Uterus (tissue), 4 donors: Measurements from ENCODE around the gene AP2B1. TPM values are rescaled to one million over a fixed set of nuclear protein-coding genes. Genes with fewer than 3 reads are reported as not detected.

Experiments
- DNase-seq, 2 donors: peaks; one replicate each; pipeline ENCODE4 v3.0.0-alpha.2; 2019 to 2020
- H3K27ac ChIP-seq, 2 donors: fragments of 200-600 bp; sonication (generic); 1 replicate in 1 of 2; 2 replicates in 1 of 2; pipeline ENCODE4 v1.5.1; 2016 to 2018
- H3K27me3 ChIP-seq, 2 donors: fragments of 200-600 bp; sonication (generic); one replicate each; pipeline ENCODE4 v1.5.1; 2018 to 2019; ENCODE audit warnings: control low read depth in 1 of 2
- H3K36me3 ChIP-seq, 2 donors: fragments of 200-600 bp; sonication (generic); one replicate each; pipeline ENCODE4 v1.5.1; 2019; ENCODE audit warnings: control low read depth in 1 of 2
- H3K4me1 ChIP-seq, 2 donors: fragments of 200-600 bp; sonication (generic); one replicate each; pipeline ENCODE4 v1.5.1; 2018 to 2019; ENCODE audit warnings: control low read depth in 1 of 2
- H3K4me3 ChIP-seq, 2 donors: fragments of 200-600 bp; sonication (generic); 1 replicate in 1 of 2; 2 replicates in 1 of 2; pipeline ENCODE4 v1.5.1; 2018 to 2019; ENCODE audit warnings: mild to moderate bottlenecking in 1 of 2
- H3K9me3 ChIP-seq, 2 donors: fragments of 200-600 bp; sonication (generic); one replicate each; pipeline ENCODE4 v1.5.1; 2019; ENCODE audit warnings: control low read depth in 1 of 2
- CTCF ChIP-seq, 4 experiments: fragments of 200-600 bp in 2 of 4; fragments of 450-650 bp in 2 of 4; sonication (generic) in 2 of 4; IDR thresholded peaks; one replicate each; pipeline ENCODE4 v1.5.1; 2016 to 2019; ENCODE audit warnings: antibody characterized with exemption in 4 of 4, mild to moderate bottlenecking in 2 of 4, moderate library complexity in 1 of 4
- POLR2A ChIP-seq, 2 donors: fragments of 450-650 bp; IDR thresholded peaks; one replicate each; pipeline ENCODE4 v1.6.1; 2016; ENCODE audit warnings: antibody characterized with exemption in 2 of 2, mild to moderate bottlenecking in 1 of 2, moderate library complexity in 1 of 2
- intact Hi-C: fragments of 100-400 bp; cut with DNase I; formaldehyde crosslinking; loops from one replicate; pipeline ENCODE4 v1.15.1; 2023; ENCODE audit warnings: low total_unique reads
- total RNA-seq, 4 donors: library from RNA; depleted of rRNA in 3 of 4; stranded (reverse); fragments of >200 nt in 3 of 4; gene quantifications; one replicate each; pipeline versions ENCODE4 v1.1.0 to v1.2.4, GENCODE V29; 2014 to 2023
- donor health status: DM: yes; HTN: yes; CAD: no.

The AP2B1 gene
- total RNA-seq, 4 donors from 2014 or later, result 40.7 to 124 (median 61.5) TPM

DNA sequence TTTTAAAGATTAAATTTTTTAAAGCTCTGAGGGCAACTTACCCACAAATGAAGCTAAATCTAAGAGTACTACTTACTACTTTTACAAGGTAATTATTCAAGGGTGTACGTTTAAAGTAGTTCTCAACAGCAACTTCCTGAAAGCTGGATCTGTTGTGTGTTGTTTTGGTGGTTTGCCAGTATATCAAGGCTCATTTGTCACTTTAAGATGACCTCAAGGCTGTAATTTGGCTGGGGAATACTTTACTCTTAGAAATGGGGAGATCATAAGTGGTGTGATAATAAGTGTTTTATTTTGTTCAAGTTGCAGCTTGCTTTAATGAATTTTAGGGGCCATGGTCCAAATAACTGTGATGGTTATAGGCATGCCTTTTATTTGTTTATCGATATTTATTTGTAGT, 30.4 kb downstream of the AP2B1 start:
- intact Hi-C loops, result no loop called here
- H3K4me3 ChIP-seq, result no peak overlapping the region
- DNase-seq, result no peak
- H3K36me3 ChIP-seq, result no peaks in the 10 kb centered on the region
- TF ChIP-seq CTCF (IDR thresholded peaks at IDR 0.05) (no peak), POLR2A (IDR thresholded peaks at IDR 0.05) (no peak)
- H3K9me3 ChIP-seq, result no peaks in the 10 kb centered on the region
- H3K27ac ChIP-seq, result no peak overlapping the region
- no peaks in the 10 kb centered on the region for H3K4me1 ChIP-seq
- H3K27me3 ChIP-seq, result no peaks in the 10 kb centered on the region

GRCh38 chr17:35618628-35619027, 31.5 kb downstream of the AP2B1 start:
- Histone ChIP-seq H3K36me3 (no peaks in the 10 kb centered on the region), H3K4me3 (no peak overlapping the region), H3K27ac (no peak overlapping the region), H3K27me3 (no peaks in the 10 kb centered on the region), H3K4me1 (no peaks in the 10 kb centered on the region), H3K9me3 (no peaks in the 10 kb centered on the region)
- TF ChIP-seq CTCF (IDR thresholded peaks at IDR 0.05) (no peak), POLR2A (IDR thresholded peaks at IDR 0.05) (no peak)
- intact Hi-C loops, result no loop called here
- DNase-seq, result no peak

DNA sequence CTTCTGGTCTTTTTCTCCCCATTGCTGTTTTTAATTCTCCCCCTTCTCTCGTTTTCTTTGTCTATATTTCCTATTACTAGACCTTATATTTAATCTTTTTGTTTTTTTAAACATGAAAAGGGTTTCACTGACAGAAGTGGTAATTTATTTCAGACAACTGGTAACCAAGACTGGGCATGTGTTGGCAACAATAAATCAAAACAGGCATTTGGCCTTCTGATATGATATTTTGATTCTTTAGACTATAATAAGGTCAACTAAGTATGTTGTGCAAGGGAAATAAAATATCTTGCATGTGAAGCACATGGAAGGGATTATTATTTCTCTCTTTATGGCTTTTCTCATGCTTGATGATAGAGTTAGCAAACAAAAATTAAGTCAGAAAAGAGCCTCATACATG, 34.6 kb downstream of the AP2B1 start:
- Histone ChIP-seq H3K27me3 (no peaks in the 10 kb centered on the region), H3K9me3 (no peaks in the 10 kb centered on the region), H3K4me3 (no peak overlapping the region), H3K27ac (no peak overlapping the region), H3K36me3 (no peaks in the 10 kb centered on the region), H3K4me1 (no peaks in the 10 kb centered on the region)
- no peak for DNase-seq
- intact Hi-C loops, result no loop called here
- TF ChIP-seq POLR2A (IDR thresholded peaks at IDR 0.05), result no peak
- no peak for TF ChIP-seq CTCF (IDR thresholded peaks at IDR 0.05)

- intact Hi-C loops, result no loop called here
- no peak for TF ChIP-seq POLR2A (IDR thresholded peaks at IDR 0.05)
- TF ChIP-seq CTCF (IDR thresholded peaks at IDR 0.05), result no peak
- DNase-seq, result no peak
- H3K36me3 ChIP-seq, result no peaks in the 10 kb centered on the region
- H3K27ac ChIP-seq, result no peak overlapping the region
- H3K4me3 ChIP-seq, result no peak overlapping the region
- no peaks in the 10 kb centered on the region for H3K27me3 ChIP-seq
- no peaks in the 10 kb centered on the region for H3K4me1 ChIP-seq
- no peaks in the 10 kb centered on the region for H3K9me3 ChIP-seq
Measured at GRCh38 chr17:35627417-35627816, 40.3 kb downstream of the AP2B1 start.

- Histone ChIP-seq H3K36me3 (no peaks in the 10 kb centered on the region), H3K4me1 (no peaks in the 10 kb centered on the region), H3K4me3 (no peak overlapping the region), H3K27ac (no peak overlapping the region), H3K9me3 (no peaks in the 10 kb centered on the region), H3K27me3 (no peaks in the 10 kb centered on the region)
- intact Hi-C loops, result no loop called here
- no peak for DNase-seq
- no peak for TF ChIP-seq CTCF (IDR thresholded peaks at IDR 0.05)
- TF ChIP-seq POLR2A (IDR thresholded peaks at IDR 0.05), result no peak
Measured at GRCh38 chr17:35630530-35631148, 43.5 kb downstream of the AP2B1 start.
